Thoracic aorta (tissue), 2 donors: ENCODE data around the gene SCYL1. TPM values are rescaled to one million over a fixed set of nuclear protein-coding genes. Genes with fewer than 3 reads are reported as not detected.
A peak's percentile ranks its signal among the peaks of the same experiment; 100 is the strongest.

ENCODE experiments used
- ATAC-seq: fragments of 150-250 bp; one replicate; pipeline ENCODE4 v1.8.0; 2017; ENCODE audit warnings: low read depth; ENCODE audit not compliant: insufficient number of reproducible peaks, low FRiP score
- DNase-seq: peaks from one replicate; pipeline ENCODE4 v3.0.0-alpha.2; 2020; ENCODE audit warnings: low spot score
- H3K27ac ChIP-seq, 2 donors: fragments of 200-600 bp; sonication (generic); 1 replicate in 1 of 2; 2 replicates in 1 of 2; pipeline ENCODE4 v1.5.1; 2016; ENCODE audit warnings: mild to moderate bottlenecking in 2 of 2, moderate library complexity in 2 of 2
- H3K27me3 ChIP-seq: fragments of 200-600 bp; sonication (generic); replicated peaks from 2 replicates; pipeline ENCODE4 v1.6.0; 2016; ENCODE audit warnings: mild to moderate bottlenecking; ENCODE audit not compliant: insufficient read depth
- H3K36me3 ChIP-seq: fragments of 200-600 bp; sonication (generic); one replicate; pipeline ENCODE4 v1.5.1; 2016
- H3K4me1 ChIP-seq, 2 donors: fragments of 200-600 bp; sonication (generic); 1 replicate in 1 of 2; 2 replicates in 1 of 2; pipeline versions ENCODE4 v1.5.1 to v1.6.0; 2016; ENCODE audit warnings: low read depth in 2 of 2, mild to moderate bottlenecking in 1 of 2; ENCODE audit not compliant: control insufficient read depth in 1 of 2
- H3K4me3 ChIP-seq: fragments of 200-600 bp; sonication (generic); 2 replicates; pipeline ENCODE4 v1.5.1; 2016; ENCODE audit warnings: mild to moderate bottlenecking
- H3K9me3 ChIP-seq: fragments of 200-600 bp; sonication (generic); 2 replicates; pipeline ENCODE4 v1.5.1; 2016
- CTCF ChIP-seq: fragments of 200-600 bp; sonication (generic); IDR thresholded peaks from one replicate; pipeline ENCODE4 v1.5.1; 2019; ENCODE audit warnings: antibody characterized with exemption
- total RNA-seq, 2 donors: library from RNA; depleted of rRNA; stranded (reverse); fragments of >200 nt; gene quantifications; one replicate each; pipeline versions ENCODE4 v1.1.0 to v1.2.3, GENCODE V29; 2016

SCYL1 gene
- total RNA-seq, 2 donors from 2014 or later, result 96.8 to 106 TPM

DNA sequence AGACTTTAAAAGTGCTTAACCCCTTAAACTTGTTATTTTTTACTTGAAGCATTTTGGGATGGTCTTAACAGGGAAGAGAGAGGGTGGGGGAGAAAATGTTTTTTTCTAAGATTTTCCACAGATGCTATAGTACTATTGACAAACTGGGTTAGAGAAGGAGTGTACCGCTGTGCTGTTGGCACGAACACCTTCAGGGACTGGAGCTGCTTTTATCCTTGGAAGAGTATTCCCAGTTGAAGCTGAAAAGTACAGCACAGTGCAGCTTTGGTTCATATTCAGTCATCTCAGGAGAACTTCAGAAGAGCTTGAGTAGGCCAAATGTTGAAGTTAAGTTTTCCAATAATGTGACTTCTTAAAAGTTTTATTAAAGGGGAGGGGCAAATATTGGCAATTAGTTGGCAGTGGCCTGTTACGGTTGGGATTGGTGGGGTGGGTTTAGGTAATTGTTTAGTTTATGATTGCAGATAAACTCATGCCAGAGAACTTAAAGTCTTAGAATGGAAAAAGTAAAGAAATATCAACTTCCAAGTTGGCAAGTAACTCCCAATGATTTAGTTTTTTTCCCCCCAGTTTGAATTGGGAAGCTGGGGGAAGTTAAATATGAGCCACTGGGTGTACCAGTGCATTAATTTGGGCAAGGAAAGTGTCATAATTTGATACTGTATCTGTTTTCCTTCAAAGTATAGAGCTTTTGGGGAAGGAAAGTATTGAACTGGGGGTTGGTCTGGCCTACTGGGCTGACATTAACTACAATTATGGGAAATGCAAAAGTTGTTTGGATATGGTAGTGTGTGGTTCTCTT, 23.2 kb upstream of the SCYL1 start:
- Histone ChIP-seq H3K4me1 (peaks cover 13 to 29% of the 10 kb centered on the region in 2 donors), H3K9me3 (no peaks in the 10 kb centered on the region), H3K27ac (peak overlapping the region; percentile 99), H3K36me3 (peaks cover 55% of the 10 kb centered on the region), H3K27me3 (no peaks in the 10 kb centered on the region), H3K4me3 (peak overlapping the region; percentile 89)
- no peak for DNase-seq
- no peak for TF ChIP-seq CTCF
- ATAC-seq, result no peak

- H3K9me3 ChIP-seq, result no peaks in the 10 kb centered on the region
- ATAC-seq (no peak), DNase-seq (no peak)
- peak overlapping the region; percentile 89 for H3K4me3 ChIP-seq
- H3K27me3 ChIP-seq, result no peaks in the 10 kb centered on the region
- peaks cover 10 to 29% of the 10 kb centered on the region in 2 donors for H3K4me1 ChIP-seq
- H3K36me3 ChIP-seq, result peaks cover 55% of the 10 kb centered on the region
- TF ChIP-seq CTCF, result no peak
- peak overlapping the region; percentile 99 for H3K27ac ChIP-seq
Measured at GRCh38 chr11:65502274-65502554, 22.7 kb upstream of the SCYL1 start.

DNA sequence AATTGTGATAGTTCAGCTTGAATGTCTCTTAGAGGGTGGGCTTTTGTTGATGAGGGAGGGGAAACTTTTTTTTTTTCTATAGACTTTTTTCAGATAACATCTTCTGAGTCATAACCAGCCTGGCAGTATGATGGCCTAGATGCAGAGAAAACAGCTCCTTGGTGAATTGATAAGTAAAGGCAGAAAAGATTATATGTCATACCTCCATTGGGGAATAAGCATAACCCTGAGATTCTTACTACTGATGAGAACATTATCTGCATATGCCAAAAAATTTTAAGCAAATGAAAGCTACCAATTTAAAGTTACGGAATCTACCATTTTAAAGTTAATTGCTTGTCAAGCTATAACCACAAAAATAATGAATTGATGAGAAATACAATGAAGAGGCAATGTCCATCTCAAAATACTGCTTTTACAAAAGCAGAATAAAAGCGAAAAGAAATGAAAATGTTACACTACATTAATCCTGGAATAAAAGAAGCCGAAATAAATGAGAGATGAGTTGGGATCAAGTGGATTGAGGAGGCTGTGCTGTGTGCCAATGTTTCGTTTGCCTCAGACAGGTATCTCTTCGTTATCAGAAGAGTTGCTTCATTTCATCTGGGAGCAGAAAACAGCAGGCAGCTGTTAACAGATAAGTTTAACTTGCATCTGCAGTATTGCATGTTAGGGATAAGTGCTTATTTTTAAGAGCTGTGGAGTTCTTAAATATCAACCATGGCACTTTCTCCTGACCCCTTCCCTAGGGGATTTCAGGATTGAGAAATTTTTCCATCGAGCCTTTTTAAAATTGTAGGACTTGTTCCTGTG, 22.1 kb upstream of the SCYL1 start:
- Histone ChIP-seq H3K27me3 (no peaks in the 10 kb centered on the region), H3K4me1 (peaks cover 10 to 32% of the 10 kb centered on the region in 2 donors), H3K4me3 (peak overlapping the region; percentile 89), H3K36me3 (peaks cover 55% of the 10 kb centered on the region), H3K27ac (peak overlapping the region; percentile 99), H3K9me3 (no peaks in the 10 kb centered on the region)
- ATAC-seq (no peak), DNase-seq (no peak)
- TF ChIP-seq CTCF, result no peak

- DNase-seq (no peak), ATAC-seq (no peak)
- Histone ChIP-seq H3K9me3 (no peaks in the 10 kb centered on the region), H3K27me3 (no peaks in the 10 kb centered on the region), H3K27ac (peak overlapping the region; percentile 99), H3K4me3 (peak overlapping the region; percentile 89), H3K4me1 (peaks cover 10 to 28% of the 10 kb centered on the region in 2 donors), H3K36me3 (peaks cover 55% of the 10 kb centered on the region)
- TF ChIP-seq CTCF, result no peak
Measured at GRCh38 chr11:65503368-65503948, 21.4 kb upstream of the SCYL1 start.
